Breast epithelium (tissue), 4 donors: Measurements from ENCODE around the gene SATB1. TPM values are rescaled to one million over a fixed set of nuclear protein-coding genes. Genes with fewer than 3 reads are reported as not detected.

ENCODE experiments used
- DNase-seq, 2 donors: peaks; one replicate each; pipeline ENCODE4 v3.0.0-alpha.2; 2019; ENCODE audit warnings: low spot score in 2 of 2
- H3K27ac ChIP-seq, 2 donors: fragments of 200-600 bp; sonication (generic) in 1 of 2; one replicate each; pipeline ENCODE4 v1.5.1; 2016 to 2019; ENCODE audit warnings: mild to moderate bottlenecking in 1 of 2
- H3K27me3 ChIP-seq, 2 donors: fragments of 200-600 bp; sonication (generic) in 1 of 2; one replicate each; pipeline versions ENCODE4 v1.5.1 to v1.6.0; 2017 to 2019; ENCODE audit warnings: control low read depth in 1 of 2, mild to moderate bottlenecking in 1 of 2
- H3K36me3 ChIP-seq: fragments of 200-600 bp; one replicate; pipeline ENCODE4 v1.5.1; 2019
- H3K4me1 ChIP-seq, 2 donors: fragments of 200-600 bp; sonication (generic); one replicate each; pipeline ENCODE4 v1.5.1; 2016 to 2019; ENCODE audit warnings: control low read depth in 1 of 2
- H3K4me3 ChIP-seq, 3 donors: fragments of 200-600 bp; sonication (generic); 1 replicate in 2 of 3; 2 replicates in 1 of 3; pipeline ENCODE4 v1.5.1; 2016 to 2019; ENCODE audit warnings: mild to moderate bottlenecking in 3 of 3, moderate library complexity in 2 of 3
- H3K9me3 ChIP-seq, 2 donors: fragments of 200-600 bp; sonication (generic) in 1 of 2; one replicate each; pipeline ENCODE4 v1.5.1; 2016 to 2019; ENCODE audit warnings: control low read depth in 1 of 2
- POLR2A ChIP-seq: fragments of 450-650 bp; IDR thresholded peaks from one replicate; pipeline ENCODE4 v1.6.1; 2016; ENCODE audit warnings: antibody characterized with exemption, mild to moderate bottlenecking, moderate library complexity
- POLR2AphosphoS5 ChIP-seq, 3 donors: sonication (generic); formaldehyde crosslinking; IDR thresholded peaks; one replicate each; pipeline ENCODE4 v1.6.1; 2017; ENCODE audit warnings: antibody characterized with exemption in 3 of 3
- intact Hi-C: fragments of 100-400 bp; cut with DNase I; formaldehyde crosslinking; loops from one replicate; pipeline ENCODE4 v1.15.1; 2023; ENCODE audit warnings: low total_unique reads
- total RNA-seq, 3 donors: library from RNA; depleted of rRNA; stranded (reverse); fragments of >200 nt; gene quantifications; one replicate each; pipeline ENCODE4 v1.1.0, GENCODE V29; 2016
- TF ChIP-seq, protein P1 (sequence below), 3 donors: fragments of 450-650 bp; IDR thresholded peaks; one replicate each; pipeline ENCODE4 v1.5.1; 2016 to 2017; ENCODE audit warnings: antibody characterized with exemption in 3 of 3, mild to moderate bottlenecking in 3 of 3, moderate library complexity in 3 of 3

Gene SATB1
- total RNA-seq, 3 donors from 2014 or later = 25.4 to 55.5 (median 51.1) TPM

DNA sequence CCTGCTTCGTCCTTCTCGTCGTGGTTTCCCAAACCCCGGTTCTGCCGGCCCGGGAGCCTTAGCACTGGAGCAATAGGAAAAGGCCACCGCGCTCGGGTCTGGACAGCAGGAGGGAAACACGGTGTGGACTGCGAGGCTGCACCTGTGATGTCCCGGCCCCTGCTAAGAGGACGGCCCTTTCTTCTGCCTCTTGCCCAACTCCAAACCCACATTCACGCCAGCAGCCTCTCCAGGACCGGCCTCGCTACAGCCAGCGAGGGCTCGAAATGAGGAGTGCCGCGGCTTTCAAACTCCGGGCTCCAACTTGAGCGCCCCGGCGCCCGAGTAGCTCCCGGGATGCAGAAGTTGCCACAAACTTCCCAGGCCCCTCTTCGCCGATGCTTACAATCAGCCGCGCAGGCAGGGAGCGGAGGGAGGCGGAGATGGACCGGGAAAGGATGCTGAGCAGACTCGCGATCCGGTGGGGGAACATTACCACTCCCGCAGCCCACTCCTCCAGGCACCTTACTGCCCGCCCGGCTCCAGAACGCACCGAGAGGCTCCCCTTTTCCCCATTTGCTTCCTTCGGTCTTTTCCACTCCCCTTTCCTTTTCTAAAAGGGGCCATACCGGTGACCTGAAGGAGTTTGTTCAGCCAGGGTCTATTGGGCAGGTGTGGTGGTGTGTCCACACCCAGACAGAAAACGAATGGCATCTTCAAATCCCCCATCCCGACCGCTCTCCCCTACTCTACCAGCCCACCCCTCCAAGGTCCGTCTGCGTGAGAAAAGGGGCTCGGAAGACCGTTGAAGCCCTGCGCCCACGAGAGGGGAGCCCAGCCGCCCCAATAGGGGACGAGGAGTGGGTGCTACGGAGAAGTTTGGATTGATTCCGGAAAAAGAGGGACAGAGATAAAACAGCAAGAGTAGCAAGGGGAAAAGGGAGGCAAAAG is 18.8 kb upstream of the SATB1 start:
- intact Hi-C loops = no loop called here
- Histone ChIP-seq H3K4me1 (peaks cover 4% of the 10 kb centered on the region in 2 donors), H3K27ac (no peak overlapping the region), H3K9me3 (peaks cover under 1 to 3% of the 10 kb centered on the region in 2 donors), H3K36me3 (no peaks in the 10 kb centered on the region), H3K27me3 (peaks cover 0 to 24% of the 10 kb centered on the region in 2 donors), H3K4me3 (peak overlapping the region; percentile 40 to 75 (median 60))
- no peak for TF ChIP-seq POLR2A
- TF ChIP-seq, protein P1, sequence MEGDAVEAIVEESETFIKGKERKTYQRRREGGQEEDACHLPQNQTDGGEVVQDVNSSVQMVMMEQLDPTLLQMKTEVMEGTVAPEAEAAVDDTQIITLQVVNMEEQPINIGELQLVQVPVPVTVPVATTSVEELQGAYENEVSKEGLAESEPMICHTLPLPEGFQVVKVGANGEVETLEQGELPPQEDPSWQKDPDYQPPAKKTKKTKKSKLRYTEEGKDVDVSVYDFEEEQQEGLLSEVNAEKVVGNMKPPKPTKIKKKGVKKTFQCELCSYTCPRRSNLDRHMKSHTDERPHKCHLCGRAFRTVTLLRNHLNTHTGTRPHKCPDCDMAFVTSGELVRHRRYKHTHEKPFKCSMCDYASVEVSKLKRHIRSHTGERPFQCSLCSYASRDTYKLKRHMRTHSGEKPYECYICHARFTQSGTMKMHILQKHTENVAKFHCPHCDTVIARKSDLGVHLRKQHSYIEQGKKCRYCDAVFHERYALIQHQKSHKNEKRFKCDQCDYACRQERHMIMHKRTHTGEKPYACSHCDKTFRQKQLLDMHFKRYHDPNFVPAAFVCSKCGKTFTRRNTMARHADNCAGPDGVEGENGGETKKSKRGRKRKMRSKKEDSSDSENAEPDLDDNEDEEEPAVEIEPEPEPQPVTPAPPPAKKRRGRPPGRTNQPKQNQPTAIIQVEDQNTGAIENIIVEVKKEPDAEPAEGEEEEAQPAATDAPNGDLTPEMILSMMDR (IDR thresholded peaks at IDR 0.05) = no peak
- no peak for TF ChIP-seq POLR2AphosphoS5 (IDR thresholded peaks at IDR 0.05)
- DNase-seq = peak in 1 of 2 donors; percentile 50

DNA sequence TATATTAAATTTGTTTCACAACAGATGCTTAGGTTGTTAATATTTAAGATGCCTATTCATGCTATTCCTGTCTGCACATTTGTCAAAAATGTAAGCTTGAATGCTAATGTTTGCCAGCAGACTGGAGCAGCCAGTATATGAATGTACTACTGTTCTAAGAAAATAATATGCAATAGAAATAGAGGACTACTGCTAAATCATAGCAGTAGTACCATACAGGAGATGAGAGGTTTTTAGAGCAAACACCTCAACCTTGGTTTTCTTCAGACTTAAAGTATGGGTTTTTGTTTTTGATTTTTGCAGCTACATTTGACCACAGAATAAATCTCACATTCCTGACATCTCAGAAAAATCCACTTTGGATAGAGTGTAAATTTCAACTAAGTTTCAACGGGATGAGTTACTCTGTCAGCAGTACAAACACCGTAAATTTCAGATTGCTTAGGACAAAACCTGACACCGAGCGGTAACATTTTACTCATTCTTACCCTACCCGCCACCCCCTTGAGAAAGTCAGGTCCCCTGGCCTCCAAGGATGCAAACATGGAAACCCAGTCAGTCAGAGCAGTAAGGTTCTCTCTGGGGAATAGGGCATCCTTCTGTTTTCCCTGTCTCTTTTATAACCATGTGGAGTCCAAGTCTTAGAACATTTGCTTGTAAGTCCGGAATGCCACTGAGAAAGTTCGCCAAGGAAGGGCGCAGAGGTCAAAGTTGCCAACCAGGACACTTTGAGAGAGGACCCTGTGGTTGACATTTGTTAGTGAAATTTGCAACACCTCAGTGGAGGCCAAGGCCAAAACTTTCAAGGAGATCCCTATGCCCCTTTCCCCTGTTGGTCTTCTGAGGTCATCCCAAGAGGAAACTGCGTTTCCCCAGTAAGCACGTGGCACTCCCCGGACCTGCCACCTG is 17.9 kb upstream of the SATB1 start:
- Histone ChIP-seq H3K4me1 (peaks cover 4% of the 10 kb centered on the region in 2 donors), H3K4me3 (peak overlapping the region in 2 of 3 donors; percentile 60 to 75), H3K27me3 (peaks cover 0 to 28% of the 10 kb centered on the region in 2 donors), H3K27ac (no peak overlapping the region), H3K36me3 (no peaks in the 10 kb centered on the region), H3K9me3 (no peaks in the 10 kb centered on the region)
- intact Hi-C loops = no loop called here
- no peak for DNase-seq
- TF ChIP-seq POLR2A (no peak), POLR2AphosphoS5 (IDR thresholded peaks at IDR 0.05) (no peak)
- TF ChIP-seq, protein P1 (IDR thresholded peaks at IDR 0.05) = no peak

DNA sequence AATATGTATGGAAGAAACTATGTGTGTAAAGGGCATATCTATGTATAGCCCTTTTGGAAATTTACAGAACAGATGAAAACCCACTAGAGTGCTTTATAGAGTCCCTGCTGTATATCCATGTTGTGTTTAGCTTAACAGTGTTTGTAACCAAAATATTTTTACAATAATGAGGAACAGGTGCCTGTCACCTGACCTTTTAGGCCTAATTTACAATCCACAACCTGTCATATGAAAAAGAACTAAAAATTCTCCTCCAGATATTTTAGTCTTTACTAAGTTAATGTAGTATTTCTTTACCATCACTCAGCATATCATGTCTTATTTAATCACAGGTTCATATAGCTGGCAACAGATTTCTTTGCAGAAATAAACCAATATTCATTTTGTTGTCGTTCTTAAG is 16.4 kb upstream of the SATB1 start:
- Histone ChIP-seq H3K36me3 (no peaks in the 10 kb centered on the region), H3K9me3 (no peaks in the 10 kb centered on the region), H3K27ac (no peak overlapping the region), H3K4me3 (no peak overlapping the region), H3K27me3 (peaks cover 0 to 34% of the 10 kb centered on the region in 2 donors), H3K4me1 (peaks cover 4% of the 10 kb centered on the region in 2 donors)
- DNase-seq = no peak
- intact Hi-C loops = no loop called here
- TF ChIP-seq POLR2A (no peak), POLR2AphosphoS5 (IDR thresholded peaks at IDR 0.05) (no peak)
- TF ChIP-seq, protein P1 (IDR thresholded peaks at IDR 0.05) = no peak

DNA sequence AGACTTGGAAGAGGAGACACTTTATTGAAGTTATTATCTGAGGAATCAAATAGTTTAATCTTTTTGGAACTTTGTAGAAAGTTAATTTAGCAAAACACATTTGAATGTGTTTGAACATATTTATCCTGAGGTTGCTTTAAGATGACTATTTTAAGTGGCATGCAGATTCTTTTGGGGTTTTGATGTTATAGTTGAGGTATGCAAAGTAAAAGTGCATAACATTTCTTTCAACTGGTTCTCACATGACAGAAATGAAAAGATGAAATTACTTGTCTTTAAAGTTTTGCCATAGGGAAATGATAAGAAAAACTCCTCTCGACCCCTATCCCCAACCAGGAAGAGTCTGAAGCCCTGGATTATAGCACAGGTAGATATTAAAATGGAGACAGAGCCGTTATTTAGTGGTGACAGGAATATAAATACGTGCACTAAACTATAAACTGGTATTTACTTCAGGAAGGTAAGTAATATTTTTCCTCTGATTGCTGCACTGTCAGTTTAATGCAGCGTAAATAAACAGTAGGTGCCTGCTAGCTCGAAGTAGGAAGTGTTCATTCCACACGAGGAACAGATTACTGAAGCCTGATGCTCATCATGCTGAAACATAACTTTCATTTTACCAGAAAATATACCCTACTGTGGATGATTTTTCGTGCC is 15.1 kb upstream of the SATB1 start:
- peaks cover 4% of the 10 kb centered on the region in 2 donors for H3K4me1 ChIP-seq
- no peaks in the 10 kb centered on the region for H3K36me3 ChIP-seq
- H3K4me3 ChIP-seq = no peak overlapping the region
- H3K9me3 ChIP-seq = no peaks in the 10 kb centered on the region
- intact Hi-C loops = no loop called here
- no peak for DNase-seq
- no peak overlapping the region for H3K27ac ChIP-seq
- TF ChIP-seq POLR2AphosphoS5 (IDR thresholded peaks at IDR 0.05) (no peak), POLR2A (no peak)
- TF ChIP-seq, protein P1 (IDR thresholded peaks at IDR 0.05) = no peak
- peaks cover 0 to 34% of the 10 kb centered on the region in 2 donors for H3K27me3 ChIP-seq
